Osteoblast (primary cell): ENCODE measurements around the gene GTF2IRD1. TPM values are rescaled to one million over a fixed set of nuclear protein-coding genes. Genes with fewer than 3 reads are reported as not detected.
A peak's percentile ranks its signal among the peaks of the same experiment; 100 is the strongest.
"Not testable (repeated sequence)": the region's sequence is repeated elsewhere in the genome, so short reads cannot be mapped to it uniquely, and the experiment has no call there.

ENCODE experiments used
- DNase-seq: peaks from one replicate; pipeline ENCODE4 v3.0.0; 2011; ENCODE audit warnings: low spot score, mixed read lengths; ENCODE audit not compliant: insufficient read length; ENCODE audit errors: missing footprints
- H2AFZ ChIP-seq: 2 replicates; pipeline ENCODE4 v1.6.0; 2011; ENCODE audit warnings: mild to moderate bottlenecking, low read length
- H3K27ac ChIP-seq: 2 replicates; pipeline ENCODE4 v1.5.1; 2011; ENCODE audit warnings: mild to moderate bottlenecking, low read depth, low read length, moderate library complexity
- H3K27me3 ChIP-seq: 2 replicates; pipeline ENCODE4 v1.6.0; 2012; ENCODE audit warnings: mild to moderate bottlenecking, control low read depth, inconsistent platforms, low read length, moderate library complexity; ENCODE audit not compliant: insufficient read depth
- H3K36me3 ChIP-seq: 2 replicates; pipeline ENCODE4 v1.5.1; 2011; ENCODE audit warnings: mild to moderate bottlenecking, low read length, control low read depth, moderate library complexity; ENCODE audit not compliant: insufficient read depth
- H3K4me1 ChIP-seq: 2 replicates; pipeline ENCODE4 v1.5.1; 2011; ENCODE audit warnings: mild to moderate bottlenecking, low read length, control low read depth, moderate library complexity; ENCODE audit not compliant: insufficient read depth
- H3K4me2 ChIP-seq: 2 replicates; pipeline ENCODE4 v1.6.0; 2011; ENCODE audit warnings: mild to moderate bottlenecking, low read length; ENCODE audit not compliant: insufficient read depth
- H3K4me3 ChIP-seq: fragments of 200-600 bp; sonication (generic); 3 replicates; pipeline ENCODE4 v1.5.1; 2012; ENCODE audit warnings: mild to moderate bottlenecking, low read length, inconsistent platforms; ENCODE audit not compliant: insufficient read depth
- H3K79me2 ChIP-seq: 2 replicates; pipeline ENCODE4 v1.6.0; 2012; ENCODE audit warnings: mild to moderate bottlenecking, low read length, control low read depth, inconsistent platforms; ENCODE audit not compliant: insufficient read depth
- H3K9me3 ChIP-seq: 2 replicates; pipeline ENCODE4 v1.5.1; 2011; ENCODE audit warnings: low read depth, low read length, control low read depth
- H4K20me1 ChIP-seq: 2 replicates; pipeline ENCODE4 v1.6.0; 2012; ENCODE audit warnings: mild to moderate bottlenecking, low read length, control low read depth; ENCODE audit not compliant: insufficient read depth
- CTCF ChIP-seq: IDR thresholded peaks from 2 replicates; pipeline ENCODE4 v1.5.1; 2011; ENCODE audit warnings: mild to moderate bottlenecking, low read depth, low read length, moderate library complexity; ENCODE audit errors: extremely low read depth
- total RNA-seq: library from RNA; depleted of rRNA; stranded (reverse); fragments of >200 nt; gene quantifications from 2 replicates; pipeline ENCODE4 v1.2.3, GENCODE V29; 2012

GTF2IRD1 gene
- total RNA-seq, 1 donor, result 15.9 TPM

GRCh38 chr7:74420006-74420405, 33.7 kb upstream of the GTF2IRD1 start:
- Histone ChIP-seq H3K4me2 (no peak overlapping the region), H3K27ac (no peak overlapping the region), H4K20me1 (no peaks in the 10 kb centered on the region), H2AFZ (no peak overlapping the region), H3K4me3 (no peak overlapping the region), H3K36me3 (no peaks in the 10 kb centered on the region), H3K4me1 (no peaks in the 10 kb centered on the region), H3K79me2 (no peaks in the 10 kb centered on the region), H3K27me3 (no peaks in the 10 kb centered on the region), H3K9me3 (no peaks in the 10 kb centered on the region)
- no peak for DNase-seq
- TF ChIP-seq CTCF, result no peak

- H3K79me2 ChIP-seq, result no peaks in the 10 kb centered on the region
- H3K4me1 ChIP-seq, result peaks cover 3% of the 10 kb centered on the region
- no peaks in the 10 kb centered on the region for H3K9me3 ChIP-seq
- TF ChIP-seq CTCF, result no peak
- H3K4me2 ChIP-seq, result no peak overlapping the region
- H3K27ac ChIP-seq, result no peak overlapping the region
- H3K27me3 ChIP-seq, result no peaks in the 10 kb centered on the region
- no peak overlapping the region for H2AFZ ChIP-seq
- no peaks in the 10 kb centered on the region for H3K36me3 ChIP-seq
- DNase-seq, result peak; percentile 41
- H4K20me1 ChIP-seq, result no peaks in the 10 kb centered on the region
- no peak overlapping the region for H3K4me3 ChIP-seq
These were observed 29.3 kb upstream of the GTF2IRD1 start for GRCh38 chr7:74424291-74424880.

- no peaks in the 10 kb centered on the region for H3K9me3 ChIP-seq
- H3K27ac ChIP-seq, result no peak overlapping the region
- no peaks in the 10 kb centered on the region for H3K36me3 ChIP-seq
- no peaks in the 10 kb centered on the region for H3K27me3 ChIP-seq
- DNase-seq, result peak; percentile 21
- no peak overlapping the region for H3K4me2 ChIP-seq
- H3K4me1 ChIP-seq, result peaks cover 17% of the 10 kb centered on the region
- no peaks in the 10 kb centered on the region for H3K79me2 ChIP-seq
- no peaks in the 10 kb centered on the region for H4K20me1 ChIP-seq
- no peak overlapping the region for H3K4me3 ChIP-seq
- TF ChIP-seq CTCF, result no peak
- no peak overlapping the region for H2AFZ ChIP-seq
These were observed 25.7 kb upstream of the GTF2IRD1 start for GRCh38 chr7:74428023-74428422.

- Histone ChIP-seq H3K4me3 (no peak overlapping the region), H3K27ac (peak overlapping the region; percentile 39), H3K79me2 (no peaks in the 10 kb centered on the region), H3K4me1 (peaks cover 17% of the 10 kb centered on the region), H4K20me1 (no peaks in the 10 kb centered on the region), H3K9me3 (no peaks in the 10 kb centered on the region), H2AFZ (peak overlapping the region; percentile 46), H3K36me3 (no peaks in the 10 kb centered on the region), H3K27me3 (no peaks in the 10 kb centered on the region), H3K4me2 (peak overlapping the region; percentile 43)
- DNase-seq, result peak; percentile 66
- TF ChIP-seq CTCF, result no peak
These were observed 24.5 kb upstream of the GTF2IRD1 start for GRCh38 chr7:74429153-74429747.

- not testable (repeated sequence) for H3K27ac ChIP-seq, H2AFZ ChIP-seq
- DNase-seq, result peak; percentile 10
These were observed 23.3 kb upstream of the GTF2IRD1 start for GRCh38 chr7:74430409-74430808.

More at GRCh38 chr7:74430409-74430808, 23.3 kb upstream of the GTF2IRD1 start:
- not testable (repeated sequence) for H3K36me3 ChIP-seq, H3K4me2 ChIP-seq, H4K20me1 ChIP-seq, H3K79me2 ChIP-seq, H3K4me3 ChIP-seq, H3K27me3 ChIP-seq, H3K9me3 ChIP-seq
- H3K4me1 ChIP-seq, result peaks cover 17% of the 10 kb centered on the region
